ENCODE data around the gene SH3RF3.

DNA sequence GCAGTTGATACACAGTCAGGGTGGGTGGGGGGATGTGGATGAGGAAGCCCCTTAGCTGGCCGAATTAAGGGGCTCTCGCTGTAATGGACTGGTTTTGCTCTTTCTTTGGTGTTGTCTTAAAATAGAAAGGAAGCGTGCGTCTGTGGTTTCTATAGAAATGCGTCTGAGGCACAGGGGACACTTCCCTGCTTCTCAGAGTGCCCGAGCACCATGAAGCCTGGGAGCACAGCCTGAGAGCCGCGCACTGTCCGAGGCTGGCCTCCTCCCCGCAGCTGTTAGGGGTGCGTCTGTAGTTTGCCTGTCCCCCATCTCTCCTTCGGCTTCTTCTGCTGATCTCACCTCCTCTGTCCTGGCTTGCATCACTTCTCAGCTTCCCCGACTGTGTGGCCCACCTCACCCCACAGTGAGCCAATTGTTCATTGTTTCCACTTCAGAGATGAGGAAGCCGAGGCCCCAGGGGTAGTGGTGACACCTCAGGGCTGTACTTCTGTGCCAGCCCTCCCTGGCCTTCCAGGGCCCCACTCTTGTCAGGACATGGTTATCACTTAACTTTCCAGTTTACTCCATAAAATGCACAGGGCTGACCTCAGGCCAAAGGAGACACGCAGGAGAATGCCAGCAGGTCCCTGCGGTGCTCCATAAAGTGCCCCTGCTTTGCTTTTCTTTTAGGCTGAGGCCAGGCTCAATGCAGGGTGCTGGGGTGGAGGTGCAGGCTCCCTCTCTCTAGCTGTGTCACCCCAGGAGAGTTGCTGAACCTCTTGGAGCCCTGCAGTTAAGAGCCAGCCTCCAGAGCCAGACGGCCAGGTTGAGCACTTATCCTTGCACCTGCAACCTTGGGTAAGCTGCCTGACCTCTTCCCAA, 274.2 kb downstream of the SH3RF3 start:
- TF ChIP-seq, protein P1, sequence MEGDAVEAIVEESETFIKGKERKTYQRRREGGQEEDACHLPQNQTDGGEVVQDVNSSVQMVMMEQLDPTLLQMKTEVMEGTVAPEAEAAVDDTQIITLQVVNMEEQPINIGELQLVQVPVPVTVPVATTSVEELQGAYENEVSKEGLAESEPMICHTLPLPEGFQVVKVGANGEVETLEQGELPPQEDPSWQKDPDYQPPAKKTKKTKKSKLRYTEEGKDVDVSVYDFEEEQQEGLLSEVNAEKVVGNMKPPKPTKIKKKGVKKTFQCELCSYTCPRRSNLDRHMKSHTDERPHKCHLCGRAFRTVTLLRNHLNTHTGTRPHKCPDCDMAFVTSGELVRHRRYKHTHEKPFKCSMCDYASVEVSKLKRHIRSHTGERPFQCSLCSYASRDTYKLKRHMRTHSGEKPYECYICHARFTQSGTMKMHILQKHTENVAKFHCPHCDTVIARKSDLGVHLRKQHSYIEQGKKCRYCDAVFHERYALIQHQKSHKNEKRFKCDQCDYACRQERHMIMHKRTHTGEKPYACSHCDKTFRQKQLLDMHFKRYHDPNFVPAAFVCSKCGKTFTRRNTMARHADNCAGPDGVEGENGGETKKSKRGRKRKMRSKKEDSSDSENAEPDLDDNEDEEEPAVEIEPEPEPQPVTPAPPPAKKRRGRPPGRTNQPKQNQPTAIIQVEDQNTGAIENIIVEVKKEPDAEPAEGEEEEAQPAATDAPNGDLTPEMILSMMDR (conservative IDR thresholded peaks at IDR 0.05 in 1 of 2, IDR thresholded peaks at IDR 0.05 in 1 of 2; ENCODE audit: low read depth in 1 of 2, low read length in 2 of 2), result no peak
- TF ChIP-seq EZH2 (IDR thresholded peaks at IDR 0.05; ENCODE audit: low read length, missing control alignments), result no peak

Data from fibroblast of lung (primary cell).